ENCODE data around the gene HOXC9. TPM values are rescaled to one million over a fixed set of nuclear protein-coding genes. Genes with fewer than 3 reads are reported as not detected.

HOXC9 gene
- polyA plus RNA-seq, 2 of the 4 experiments (the other 2 are of a cell fraction) = 5.2 to 6.6 TPM

- WGBS (ENCODE audit: missing lambda C conversion rate) = 97% methylated on average over 24 of the region's 24 CpGs
- TF ChIP-seq CEBPB (IDR thresholded peaks at IDR 0.05) = no peak
- CTCF ChIA-PET = interaction anchor here (0.7 to 5.4 kb wide), 12 partner anchors 8 to 156 kb away, joined by 3 to 41 read pairs (median 3); partner anchors contain the start of genes HOXC10 and HOXC5
- FAIRE-seq = no peak
- Histone ChIP-seq H3K27ac (no peak overlapping the region), H3K9me3 (no peaks in the 10 kb centered on the region), H3K4me3 (no peak overlapping the region), H3K4me2 (no peak overlapping the region), H3K4me1 (peaks cover 17% of the 10 kb centered on the region)
- ATAC-seq = no peak
- no peak for DNase-seq (ENCODE audit: low read depth in 1 of 2, low spot score in 1 of 2)
- POLR2A ChIA-PET = interaction anchor here (0.7 to 2.9 kb wide), 2 partner anchors 19 to 35 kb away, joined by 3 to 19 read pairs; partner anchors contain the start of gene HOXC5
Measured at GRCh38 chr12:54051874-54052437, 52.0 kb downstream of the HOXC9 start.

GRCh38 chr12:54052438-54053002, 52.6 kb downstream of the HOXC9 start:
- no peaks in the 10 kb centered on the region for H3K9me3 ChIP-seq
- TF ChIP-seq FOXS1 (CRISPR knock-in tag; IDR thresholded peaks at IDR 0.05) = no peak
- no peak for TF ChIP-seq HMGXB4 (CRISPR knock-in tag; IDR thresholded peaks at IDR 0.05; ENCODE audit: borderline replicate concordance)
- TF ChIP-seq MAX (IDR thresholded peaks at IDR 0.05) = no peak
- TF ChIP-seq E2F6 (IDR thresholded peaks at IDR 0.05; ENCODE audit: borderline replicate concordance, low read depth) = no peak
- no peak for TF ChIP-seq HOXB5 (CRISPR knock-in tag; IDR thresholded peaks at IDR 0.05)
- no peak for TF ChIP-seq PBX3 (IDR thresholded peaks at IDR 0.05)
- no peak for TF ChIP-seq JUN (IDR thresholded peaks at IDR 0.05)
- no peak for TF ChIP-seq HOXA7 (CRISPR knock-in tag; IDR thresholded peaks at IDR 0.05)
- no peak for TF ChIP-seq CTCF (IDR thresholded peaks at IDR 0.05)
- WGBS (ENCODE audit: missing lambda C conversion rate) = 90% methylated on average over 10 of the region's 10 CpGs
- H3K27ac ChIP-seq = peak overlapping the region; percentile 90 to 94; a peak in 5 of 6 replicates
- DNase-seq (ENCODE audit: low read depth in 1 of 2, low spot score in 1 of 2) = no peak
- no peak overlapping the region for H3K4me3 ChIP-seq
- peak; percentile 3 to 14; a peak in 3 of 6 replicates for ATAC-seq
- ChIA-PET POLR2A (interaction anchor here (0.7 to 2.9 kb wide), 4 partner anchors 20 to 136 kb away, joined by 3 to 19 read pairs (median 7); partner anchors contain the start of genes HOXC5 and SMUG1), CTCF (interaction anchor here (0.6 to 5.4 kb wide), 18 partner anchors 8 to 1908 kb away, joined by 3 to 41 read pairs (median 4); partner anchors contain the start of genes HOXC10, HOXC5 and HOXC8)
- no peak for FAIRE-seq
- peaks cover 17% of the 10 kb centered on the region for H3K4me1 ChIP-seq
- H3K4me2 ChIP-seq = peak overlapping the region; percentile 87

Small RNA genes lying within 50 kb of the gene (small RNA-seq; reads per million reads assigned to genes)
- gene AC012531.3 (0 to 2.9 (median 0) reads per million in 6 experiments), gene AC012531.4 (0 reads per million in 6 experiments), gene HOXC5 (0 to 0.78 (median 0) reads per million in 6 experiments), gene MIR196A2 (0 to 12.9 (median 4.6) reads per million in 6 experiments), gene MIR615 (0.70 to 29.6 (median 14.8) reads per million in 6 experiments), gene RF01905 (0 reads per million in 6 experiments), gene RF01906 (0 reads per million in 6 experiments)

Other genes starting within 250 kb of the HOXC9 start
- not detected in 2 replicates for gene CISTR, start 248.2 kb upstream of the HOXC9 start, polyA plus RNA-seq (2011; rRNA removed)
- gene CISTR, start 248.2 kb upstream of the HOXC9 start, polyA plus RNA-seq (2017; fragmentation: RNase III; extraction: RNeasy Plus Mini Kit Qiagen cat#74134 plus additional on column Dnase treatment) = not detected in 3 replicates
- gene HOXC13, start 61.3 kb upstream of the HOXC9 start, polyA plus RNA-seq (2011; rRNA removed) = 3.9 and 6.4 TPM in 2 replicates
- gene HOXC13, start 61.3 kb upstream of the HOXC9 start, polyA plus RNA-seq (2017; fragmentation: RNase III; extraction: RNeasy Plus Mini Kit Qiagen cat#74134 plus additional on column Dnase treatment) = 6.5 to 9.3 TPM (median 7.5 TPM) in 3 replicates
- gene HOXC12, start 45.3 kb upstream of the HOXC9 start, polyA plus RNA-seq (2011; rRNA removed) = not detected in 2 replicates
- not detected in 3 replicates for gene HOXC12, start 45.3 kb upstream of the HOXC9 start, polyA plus RNA-seq (2017; fragmentation: RNase III; extraction: RNeasy Plus Mini Kit Qiagen cat#74134 plus additional on column Dnase treatment)
- 0.58 and 0.73 TPM in 2 replicates for gene HOXC11, start 27.0 kb upstream of the HOXC9 start, polyA plus RNA-seq (2011; rRNA removed)
- gene HOXC11, start 27.0 kb upstream of the HOXC9 start, polyA plus RNA-seq (2017; fragmentation: RNase III; extraction: RNeasy Plus Mini Kit Qiagen cat#74134 plus additional on column Dnase treatment) = 0.45 to 0.54 TPM (median 0.45 TPM) in 3 replicates
- 0.34 and 0.67 TPM in 2 replicates for gene HOTAIR, start 25.2 kb upstream of the HOXC9 start, polyA plus RNA-seq (2011; rRNA removed)
- gene HOTAIR, start 25.2 kb upstream of the HOXC9 start, polyA plus RNA-seq (2017; fragmentation: RNase III; extraction: RNeasy Plus Mini Kit Qiagen cat#74134 plus additional on column Dnase treatment) = 0.35 to 0.71 TPM (median 0.71 TPM) in 3 replicates
- gene HOXC10, start 15.0 kb upstream of the HOXC9 start, polyA plus RNA-seq (2011; rRNA removed) = 2.5 and 2.9 TPM in 2 replicates
- gene HOXC10, start 15.0 kb upstream of the HOXC9 start, polyA plus RNA-seq (2017; fragmentation: RNase III; extraction: RNeasy Plus Mini Kit Qiagen cat#74134 plus additional on column Dnase treatment) = 2.1 to 4.3 TPM (median 3.2 TPM) in 3 replicates
- gene HOXC8, start 8.8 kb downstream of the HOXC9 start, polyA plus RNA-seq (2011; rRNA removed) = 4.1 and 5.4 TPM in 2 replicates
- 5.3 to 5.7 TPM (median 5.4 TPM) in 3 replicates for gene HOXC8, start 8.8 kb downstream of the HOXC9 start, polyA plus RNA-seq (2017; fragmentation: RNase III; extraction: RNeasy Plus Mini Kit Qiagen cat#74134 plus additional on column Dnase treatment)
- gene HOXC6, start 28.3 kb downstream of the HOXC9 start, polyA plus RNA-seq (2011; rRNA removed) = 3.9 and 5.2 TPM in 2 replicates
- 5.0 to 6.0 TPM (median 5.5 TPM) in 3 replicates for gene HOXC6, start 28.3 kb downstream of the HOXC9 start, polyA plus RNA-seq (2017; fragmentation: RNase III; extraction: RNeasy Plus Mini Kit Qiagen cat#74134 plus additional on column Dnase treatment)
- 0.41 and 0.49 TPM in 2 replicates for gene HOXC5, start 32.9 kb downstream of the HOXC9 start, polyA plus RNA-seq (2011; rRNA removed)
- gene HOXC5, start 32.9 kb downstream of the HOXC9 start, polyA plus RNA-seq (2017; fragmentation: RNase III; extraction: RNeasy Plus Mini Kit Qiagen cat#74134 plus additional on column Dnase treatment) = 0.64 to 1.1 TPM (median 0.98 TPM) in 3 replicates
- gene HOXC4, start 53.7 kb downstream of the HOXC9 start, polyA plus RNA-seq (2011; rRNA removed) = 1.3 and 1.5 TPM in 2 replicates
- gene HOXC4, start 53.7 kb downstream of the HOXC9 start, polyA plus RNA-seq (2017; fragmentation: RNase III; extraction: RNeasy Plus Mini Kit Qiagen cat#74134 plus additional on column Dnase treatment) = 2.8 to 4.0 TPM (median 3.5 TPM) in 3 replicates
- gene SMUG1, start 188.8 kb downstream of the HOXC9 start, polyA plus RNA-seq (2011; rRNA removed) = 34.8 and 40.7 TPM in 2 replicates
- 27.6 to 32.5 TPM (median 30.9 TPM) in 3 replicates for gene SMUG1, start 188.8 kb downstream of the HOXC9 start, polyA plus RNA-seq (2017; fragmentation: RNase III; extraction: RNeasy Plus Mini Kit Qiagen cat#74134 plus additional on column Dnase treatment)